Fibroblast of pulmonary artery (primary cell): ENCODE results near the gene DNM2.

Source experiments
- DNase-seq: peaks from one replicate; pipeline ENCODE4 v3.0.0-alpha.2; 2010; ENCODE audit warnings: low read depth
- H3K4me3 ChIP-seq: replicated peaks from 2 replicates; pipeline ENCODE4 v1.5.1; 2011; ENCODE audit warnings: low read depth, mild to moderate bottlenecking, control low read depth, low read length, moderate library complexity
- TF ChIP-seq, protein P1 (sequence below): IDR thresholded peaks from 2 replicates; pipeline ENCODE4 v1.5.1; 2011; ENCODE audit warnings: mild to moderate bottlenecking, control low read depth, low read length, inconsistent platforms; ENCODE audit errors: missing control alignments

Gene DNM2

DNA sequence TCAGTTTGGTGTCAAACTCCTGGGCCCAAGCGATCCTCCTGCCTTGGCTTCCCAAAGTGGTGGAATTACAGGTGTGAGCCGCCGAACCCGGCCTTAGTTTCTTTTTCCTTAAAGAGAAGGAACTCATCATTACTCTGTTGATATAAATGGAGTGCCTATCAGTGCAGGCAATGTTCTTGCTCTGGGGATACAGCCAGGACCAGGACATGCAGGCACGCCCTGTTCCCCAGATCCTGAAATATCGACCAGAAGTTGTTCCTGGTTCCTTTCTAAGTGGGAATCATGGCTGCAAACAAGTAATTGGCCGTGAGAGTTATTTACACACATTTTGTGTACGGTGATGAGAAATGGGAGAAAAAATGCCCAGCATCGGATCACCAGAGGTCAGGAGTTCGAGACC, 8.4 kb downstream of the DNM2 start:
- no peak overlapping the region for H3K4me3 ChIP-seq
- TF ChIP-seq, protein P1, sequence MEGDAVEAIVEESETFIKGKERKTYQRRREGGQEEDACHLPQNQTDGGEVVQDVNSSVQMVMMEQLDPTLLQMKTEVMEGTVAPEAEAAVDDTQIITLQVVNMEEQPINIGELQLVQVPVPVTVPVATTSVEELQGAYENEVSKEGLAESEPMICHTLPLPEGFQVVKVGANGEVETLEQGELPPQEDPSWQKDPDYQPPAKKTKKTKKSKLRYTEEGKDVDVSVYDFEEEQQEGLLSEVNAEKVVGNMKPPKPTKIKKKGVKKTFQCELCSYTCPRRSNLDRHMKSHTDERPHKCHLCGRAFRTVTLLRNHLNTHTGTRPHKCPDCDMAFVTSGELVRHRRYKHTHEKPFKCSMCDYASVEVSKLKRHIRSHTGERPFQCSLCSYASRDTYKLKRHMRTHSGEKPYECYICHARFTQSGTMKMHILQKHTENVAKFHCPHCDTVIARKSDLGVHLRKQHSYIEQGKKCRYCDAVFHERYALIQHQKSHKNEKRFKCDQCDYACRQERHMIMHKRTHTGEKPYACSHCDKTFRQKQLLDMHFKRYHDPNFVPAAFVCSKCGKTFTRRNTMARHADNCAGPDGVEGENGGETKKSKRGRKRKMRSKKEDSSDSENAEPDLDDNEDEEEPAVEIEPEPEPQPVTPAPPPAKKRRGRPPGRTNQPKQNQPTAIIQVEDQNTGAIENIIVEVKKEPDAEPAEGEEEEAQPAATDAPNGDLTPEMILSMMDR, result no peak
- DNase-seq, result no peak

DNA sequence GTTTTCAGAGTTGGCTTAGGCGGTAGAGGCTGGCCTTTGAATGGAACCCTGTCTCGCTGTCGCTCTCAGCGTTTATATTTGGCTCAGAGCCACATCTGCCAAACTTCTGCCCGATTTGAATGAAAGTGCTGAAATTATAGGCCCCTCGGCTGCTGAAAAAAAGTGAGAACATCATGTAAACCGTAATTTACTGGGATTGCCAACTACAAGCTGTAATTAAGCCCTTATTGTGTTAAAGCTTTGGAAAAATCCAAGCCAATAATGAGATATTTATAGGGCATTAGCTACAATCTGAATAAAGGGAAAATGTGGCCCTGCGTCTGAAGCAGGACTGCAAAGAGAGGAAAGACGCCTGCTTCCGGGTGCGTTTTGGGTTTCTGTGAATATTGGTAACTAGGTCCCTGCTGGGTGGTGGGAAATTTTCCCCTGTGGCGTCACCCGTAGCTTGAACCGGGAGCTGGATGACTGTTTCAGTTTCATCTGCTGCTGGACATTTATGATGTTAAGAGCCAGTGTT, 9.9 kb downstream of the DNM2 start:
- TF ChIP-seq, protein P1, result no peak
- no peak overlapping the region for H3K4me3 ChIP-seq
- DNase-seq, result no peak

DNA sequence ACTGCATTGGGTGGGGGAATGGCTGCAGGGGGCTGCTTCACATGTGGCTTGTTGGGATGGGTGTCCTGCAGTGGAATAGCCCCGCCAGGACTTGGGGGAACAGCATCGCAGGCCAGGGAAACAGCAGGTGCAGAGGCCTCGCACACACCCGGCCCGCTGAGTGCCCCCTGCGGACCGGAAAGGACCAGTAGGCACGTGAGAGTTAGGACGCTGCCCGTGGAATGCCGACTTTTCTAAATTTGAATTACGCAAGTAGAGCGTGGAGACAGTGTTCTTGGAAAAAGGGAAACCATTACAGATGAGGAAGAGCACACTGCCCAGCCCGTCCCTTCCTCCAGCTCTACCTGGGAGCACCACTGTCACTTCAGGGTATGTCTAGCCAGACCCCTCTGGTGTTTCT, 11.5 kb downstream of the DNM2 start:
- no peak overlapping the region for H3K4me3 ChIP-seq
- TF ChIP-seq, protein P1, result no peak
- no peak for DNase-seq

DNA sequence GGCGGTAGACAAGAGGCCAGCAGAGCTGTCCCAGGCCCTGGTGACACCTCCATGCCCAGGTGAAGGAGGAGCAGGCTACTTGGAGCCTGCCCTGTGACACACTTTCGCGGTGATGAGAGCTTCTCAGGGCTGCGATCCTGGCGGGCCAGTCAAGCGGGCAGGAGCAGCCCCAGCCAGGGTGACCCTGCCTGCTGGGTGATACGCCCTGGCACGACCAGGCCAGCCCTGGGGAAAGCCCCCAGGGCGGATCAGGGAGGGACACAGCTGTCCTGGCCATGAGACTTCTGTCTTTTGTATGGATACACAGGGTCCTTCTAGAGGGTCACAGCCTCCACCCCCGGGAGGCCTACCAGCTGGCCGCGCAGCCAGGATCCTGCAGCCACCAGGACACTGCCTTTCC, 13.1 kb downstream of the DNM2 start:
- TF ChIP-seq, protein P1, result no peak
- no peak for DNase-seq
- no peak overlapping the region for H3K4me3 ChIP-seq

GRCh38 chr19:10735741-10736140, 17.9 kb downstream of the DNM2 start:
- TF ChIP-seq, protein P1, result no peak
- H3K4me3 ChIP-seq, result no peak overlapping the region
- DNase-seq, result no peak

DNA sequence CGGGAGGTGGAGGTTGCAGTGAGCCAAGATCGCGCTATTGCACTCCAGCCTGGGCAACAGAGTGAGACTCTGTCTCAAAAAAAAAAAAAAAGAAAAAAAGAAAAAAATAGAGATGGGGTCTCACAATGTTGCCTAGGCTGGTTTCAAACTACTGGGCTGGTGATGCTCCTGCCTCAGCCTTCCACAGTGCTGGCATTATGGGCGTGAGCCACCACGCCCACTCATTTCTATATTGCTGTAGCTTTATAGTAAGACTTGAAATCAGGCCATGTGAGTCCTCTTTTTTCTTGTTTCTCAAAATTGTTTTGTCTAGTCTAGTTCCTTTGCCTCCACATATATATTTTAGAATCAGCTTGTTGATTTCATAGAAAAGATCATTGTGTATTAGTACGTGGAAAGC, 18.3 kb downstream of the DNM2 start:
- TF ChIP-seq, protein P1, result no peak
- no peak overlapping the region for H3K4me3 ChIP-seq
- DNase-seq, result no peak

GRCh38 chr19:10736916-10737551, 19.2 kb downstream of the DNM2 start:
- no peak overlapping the region for H3K4me3 ChIP-seq
- no peak for DNase-seq
- TF ChIP-seq, protein P1, result no peak
